Activated T-cell treated with anti-CD3 and anti-CD28 coated beads, Interleukin-2, amount 50 U/mL, for 72 hours (primary cell): Measurements from ENCODE around the gene PRPSAP1. TPM values are rescaled to one million over a fixed set of nuclear protein-coding genes. Genes with fewer than 3 reads are reported as not detected.

Experiments
- ATAC-seq, 2 donors: fragments of 150-1000 bp; cut with Tn5 transposase; replicated peaks in 1 of 2; 2 replicates each; pipeline ENCODE4 v1.10.0; 2021; ENCODE audit warnings: moderate library complexity in 2 of 2, mild to moderate bottlenecking in 1 of 2
- DNase-seq, 2 donors: peaks; one replicate each; pipeline ENCODE4 v3.0.0; 2021 to 2022; ENCODE audit warnings: mixed read lengths in 1 of 2
- H3K27ac Mint-ChIP-seq: one replicate; pipeline ENCODE4 v1.8.0; 2022; ENCODE audit warnings: mild to moderate bottlenecking, moderate library complexity, mixed read lengths
- H3K27me3 Mint-ChIP-seq: one replicate; pipeline ENCODE4 v1.8.0; 2022; ENCODE audit warnings: low read depth, mixed read lengths
- H3K36me3 Mint-ChIP-seq, 2 donors: one replicate each; pipeline ENCODE4 v1.8.0; 2022; ENCODE audit warnings: mixed read lengths in 2 of 2, mild to moderate bottlenecking in 1 of 2; ENCODE audit not compliant: insufficient read depth in 2 of 2
- H3K4me1 Mint-ChIP-seq: one replicate; pipeline ENCODE4 v1.8.0; 2022; ENCODE audit warnings: low read depth, mixed read lengths
- H3K4me3 Mint-ChIP-seq, 2 donors: one replicate each; pipeline ENCODE4 v1.8.0; 2022; ENCODE audit warnings: mild to moderate bottlenecking in 2 of 2, mixed read lengths in 2 of 2, moderate library complexity in 2 of 2
- H3K9me3 Mint-ChIP-seq, 2 donors: one replicate each; pipeline ENCODE4 v1.8.0; 2022; ENCODE audit warnings: mixed read lengths in 2 of 2
- total RNA-seq, 2 donors: library from RNA; stranded (reverse); gene quantifications; one replicate each; pipeline ENCODE4 v1.2.3, GENCODE V29; 2022

PRPSAP1 gene
- total RNA-seq, 2 donors from 2014 or later, result 46.4 to 52.6 TPM

GRCh38 chr17:76264425-76264754, 89.3 kb downstream of the PRPSAP1 start:
- peak in 1 of 2 donors; percentile 0 for ATAC-seq
- peaks cover 58% of the 10 kb centered on the region for H3K4me1 Mint-ChIP-seq

DNA sequence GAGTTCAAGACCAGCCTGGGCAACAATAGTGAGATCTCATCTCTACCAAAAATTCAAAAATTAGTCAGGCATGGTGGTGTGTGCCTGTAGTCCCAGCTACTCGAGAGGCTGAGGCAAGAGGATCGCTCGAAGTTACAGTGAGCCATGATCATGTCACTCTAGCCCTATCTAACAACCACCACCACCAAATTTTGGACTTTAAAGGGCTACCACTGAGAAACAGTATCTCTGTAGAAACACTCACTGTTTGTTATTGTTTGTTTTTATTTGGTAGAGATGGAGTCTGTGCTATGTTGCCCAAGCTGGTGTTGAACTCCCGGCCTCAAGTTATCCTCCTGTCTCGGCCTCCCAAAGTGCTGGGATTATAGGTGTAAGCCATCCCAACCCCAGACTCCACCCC, 89.8 kb downstream of the PRPSAP1 start:
- H3K4me1 Mint-ChIP-seq, result peaks cover 54% of the 10 kb centered on the region
- ATAC-seq, result no peak
- no peak for DNase-seq

More at GRCh38 chr17:76264425-76264754, 89.3 kb downstream of the PRPSAP1 start:
- Mint-ChIP-seq H3K27me3 (no peaks in the 10 kb centered on the region), H3K4me3 (peak overlapping the region; percentile 70 to 93), H3K9me3 (no peaks in the 10 kb centered on the region), H3K27ac (peak overlapping the region; percentile 90), H3K36me3 (peaks cover 20 to 23% of the 10 kb centered on the region in 2 donors)
- no peak for DNase-seq

DNA sequence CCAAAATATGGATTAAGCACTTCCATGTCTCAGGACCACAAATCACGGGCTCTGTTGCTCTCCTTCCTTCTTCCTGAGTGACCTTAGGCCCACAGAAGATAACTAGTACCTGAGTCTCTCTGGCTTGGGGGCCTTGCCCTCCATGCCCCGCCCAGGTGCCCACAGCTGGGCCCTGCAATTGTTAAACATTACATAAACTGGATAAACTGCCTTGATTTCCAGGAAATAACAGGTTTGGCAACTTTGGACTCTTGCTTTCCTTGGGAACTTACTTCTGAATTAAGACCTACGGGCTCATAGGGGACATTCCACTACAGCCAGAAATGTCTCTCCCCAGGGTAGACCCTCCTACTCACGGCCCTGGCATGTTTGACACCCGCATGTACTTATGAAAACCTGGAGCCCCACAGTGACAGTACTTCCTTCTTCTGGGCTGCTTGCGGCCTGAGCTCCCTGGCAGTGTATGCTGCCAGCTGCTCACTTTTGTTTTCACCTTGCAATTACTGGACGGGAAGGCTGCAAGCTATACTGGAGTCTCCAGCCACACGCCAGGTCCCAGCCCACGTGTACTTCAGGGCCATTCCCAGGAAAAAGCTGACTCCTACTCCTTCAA, 90.9 kb downstream of the PRPSAP1 start:
- no peaks in the 10 kb centered on the region for H3K9me3 Mint-ChIP-seq
- H3K4me1 Mint-ChIP-seq, result peaks cover 44% of the 10 kb centered on the region
- no peaks in the 10 kb centered on the region for H3K27me3 Mint-ChIP-seq
- DNase-seq (peak; percentile 48 to 57), ATAC-seq (no peak)
- peak overlapping the region; percentile 90 for H3K27ac Mint-ChIP-seq
- peaks cover 12 to 13% of the 10 kb centered on the region in 2 donors for H3K36me3 Mint-ChIP-seq
- H3K4me3 Mint-ChIP-seq, result peak overlapping the region; percentile 70 to 93

More for the DNA sequence above, 89.8 kb downstream of the PRPSAP1 start:
- H3K27me3 Mint-ChIP-seq, result no peaks in the 10 kb centered on the region
- H3K36me3 Mint-ChIP-seq, result peaks cover 18 to 21% of the 10 kb centered on the region in 2 donors
- H3K4me3 Mint-ChIP-seq, result peak overlapping the region; percentile 70 to 93
- H3K9me3 Mint-ChIP-seq, result no peaks in the 10 kb centered on the region
- peak overlapping the region; percentile 90 for H3K27ac Mint-ChIP-seq

GRCh38 chr17:76261421-76262215, 92.1 kb downstream of the PRPSAP1 start:
- no peaks in the 10 kb centered on the region for H3K27me3 Mint-ChIP-seq
- no peaks in the 10 kb centered on the region for H3K9me3 Mint-ChIP-seq
- H3K36me3 Mint-ChIP-seq, result peaks cover 3 to 5% of the 10 kb centered on the region in 2 donors

DNA sequence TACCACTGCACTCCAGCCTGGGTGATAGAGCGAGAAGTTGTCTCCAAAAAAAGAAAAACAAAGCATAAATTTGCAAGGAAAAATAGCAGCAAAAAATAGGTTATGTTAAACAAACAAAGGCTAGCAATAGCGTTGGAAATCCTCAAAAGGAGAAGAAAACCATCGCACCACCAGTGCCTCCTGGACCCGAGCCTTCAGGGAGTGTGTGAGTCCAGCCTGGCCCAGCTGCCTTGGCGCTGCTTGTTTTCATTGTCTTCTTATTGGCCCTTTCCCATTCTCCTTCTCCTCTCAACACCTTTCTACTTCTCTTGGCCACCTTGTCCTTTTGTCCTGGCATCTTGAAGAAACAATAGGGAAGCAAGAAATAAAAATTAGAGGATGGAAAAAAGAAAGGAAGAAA, 93.0 kb downstream of the PRPSAP1 start:
- Mint-ChIP-seq H3K4me3 (no peak overlapping the region), H3K27me3 (no peaks in the 10 kb centered on the region), H3K36me3 (no peaks in the 10 kb centered on the region), H3K4me1 (peaks cover 55% of the 10 kb centered on the region), H3K9me3 (no peaks in the 10 kb centered on the region), H3K27ac (no peak overlapping the region)
- DNase-seq (no peak), ATAC-seq (no peak)

More at GRCh38 chr17:76261421-76262215, 92.1 kb downstream of the PRPSAP1 start:
- Mint-ChIP-seq H3K4me3 (peak overlapping the region; percentile 70 to 93), H3K27ac (peak overlapping the region; percentile 90), H3K4me1 (peaks cover 45% of the 10 kb centered on the region)
- no peak for ATAC-seq
- DNase-seq, result peak; percentile 38 to 42

- Mint-ChIP-seq H3K4me3 (no peak overlapping the region), H3K27me3 (no peaks in the 10 kb centered on the region), H3K4me1 (peaks cover 59% of the 10 kb centered on the region), H3K36me3 (no peaks in the 10 kb centered on the region), H3K9me3 (no peaks in the 10 kb centered on the region), H3K27ac (no peak overlapping the region)
- DNase-seq (no peak), ATAC-seq (no peak)
Observed at GRCh38 chr17:76260220-76260619, 93.5 kb downstream of the PRPSAP1 start.

Other genes with a start within 250 kb of the PRPSAP1 start
- gene FOXJ1, start 212.7 kb downstream of the PRPSAP1 start, total RNA-seq, result 1 to 10 TPM; 1.4 to 1.5 TPM
- 100 to 1,000 TPM in 1 of 2 donors, 10 to 100 TPM in 1; 91.9 to 100 TPM for gene RNF157, start 113.4 kb downstream of the PRPSAP1 start, total RNA-seq
- 100 to 1,000 TPM; 629 to 707 TPM for gene UBALD2, start 88.6 kb downstream of the PRPSAP1 start, total RNA-seq
- 1 to 10 TPM; 3.1 to 4.5 TPM for gene QRICH2, start 45.6 kb downstream of the PRPSAP1 start, total RNA-seq
- 10 to 100 TPM; 11.6 to 13.9 TPM for gene SPHK1, start 30.7 kb upstream of the PRPSAP1 start, total RNA-seq
- gene UBE2O, start 99.2 kb upstream of the PRPSAP1 start, total RNA-seq, result 10 to 100 TPM; 21.5 to 22.8 TPM
- gene AANAT, start 113.7 kb upstream of the PRPSAP1 start, total RNA-seq, result not detected
- 10 to 100 TPM; 38.7 to 39.0 TPM for gene RHBDF2, start 147.5 kb upstream of the PRPSAP1 start, total RNA-seq
- under 1 TPM in 1 of 2 donors, not detected in 1; 0.44 TPM for gene CYGB, start 183.8 kb upstream of the PRPSAP1 start, total RNA-seq
- 1 to 10 TPM; 1.1 to 1.5 TPM for gene PRCD, start 186.1 kb upstream of the PRPSAP1 start, total RNA-seq
- gene ST6GALNAC2, start 231.9 kb upstream of the PRPSAP1 start, total RNA-seq, result 1 to 10 TPM; 1.0 to 1.2 TPM